C4-2B (cell line): ENCODE measurements around the gene UNK.

Experiments used
- ZFX ChIP-seq: fragments of 450-650 bp; IDR thresholded peaks from 2 replicates; pipeline ENCODE4 v1.6.1; 2017
- TF ChIP-seq, protein P1 (sequence below): fragments of 450-650 bp; conservative IDR thresholded peaks from 2 replicates; pipeline ENCODE4 v1.5.1; 2017; ENCODE audit warnings: mild to moderate bottlenecking

DNA sequence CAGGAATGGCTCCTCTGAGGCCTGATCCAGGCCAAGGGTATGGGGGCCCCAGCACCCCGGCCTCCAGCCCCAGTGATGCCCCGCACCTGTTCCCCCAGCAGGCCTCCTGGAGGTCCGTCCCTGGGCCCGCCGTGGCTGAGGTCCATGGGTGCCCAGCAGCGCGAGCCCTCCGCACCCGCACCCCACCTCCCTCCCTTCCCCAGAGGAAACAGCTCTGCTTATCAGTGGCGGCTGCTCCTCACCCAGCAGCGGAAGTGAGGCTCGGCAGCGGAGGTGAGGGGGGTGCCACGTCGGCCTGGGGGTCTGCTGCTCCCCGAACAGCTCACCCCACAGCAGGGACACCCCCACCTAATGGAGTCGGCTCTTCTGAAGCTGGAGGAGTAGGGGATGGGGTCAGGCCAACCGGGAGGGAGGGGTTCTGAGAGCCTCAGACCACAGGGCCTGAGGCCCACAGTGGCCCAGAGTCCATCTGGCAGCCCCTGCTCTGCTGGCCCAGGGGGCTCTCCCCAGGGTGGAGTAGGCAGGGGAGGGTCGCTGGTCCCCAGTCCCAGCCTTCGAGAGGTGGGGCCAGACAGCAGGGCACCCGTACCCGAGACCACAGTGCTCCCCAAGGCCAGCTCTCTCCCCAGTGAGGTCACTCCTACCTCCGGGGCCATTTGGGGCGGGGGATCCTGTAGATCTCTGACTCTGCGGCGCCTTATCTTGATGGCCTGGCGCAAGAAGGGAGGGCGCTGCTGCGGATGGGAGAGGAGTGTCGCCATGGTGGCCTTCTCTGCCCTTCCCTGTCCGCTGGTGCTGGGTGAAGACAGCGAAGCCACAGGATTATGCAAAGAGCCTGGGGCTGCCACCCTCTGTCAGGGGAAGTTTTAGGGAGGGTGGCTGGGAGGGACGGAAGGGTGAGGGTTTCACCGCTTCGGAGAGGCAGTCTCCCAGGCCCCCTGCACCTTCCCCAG lies 59.2 kb downstream of the UNK start, which contains the start of gene UNC13D:
- TF ChIP-seq, protein P1, sequence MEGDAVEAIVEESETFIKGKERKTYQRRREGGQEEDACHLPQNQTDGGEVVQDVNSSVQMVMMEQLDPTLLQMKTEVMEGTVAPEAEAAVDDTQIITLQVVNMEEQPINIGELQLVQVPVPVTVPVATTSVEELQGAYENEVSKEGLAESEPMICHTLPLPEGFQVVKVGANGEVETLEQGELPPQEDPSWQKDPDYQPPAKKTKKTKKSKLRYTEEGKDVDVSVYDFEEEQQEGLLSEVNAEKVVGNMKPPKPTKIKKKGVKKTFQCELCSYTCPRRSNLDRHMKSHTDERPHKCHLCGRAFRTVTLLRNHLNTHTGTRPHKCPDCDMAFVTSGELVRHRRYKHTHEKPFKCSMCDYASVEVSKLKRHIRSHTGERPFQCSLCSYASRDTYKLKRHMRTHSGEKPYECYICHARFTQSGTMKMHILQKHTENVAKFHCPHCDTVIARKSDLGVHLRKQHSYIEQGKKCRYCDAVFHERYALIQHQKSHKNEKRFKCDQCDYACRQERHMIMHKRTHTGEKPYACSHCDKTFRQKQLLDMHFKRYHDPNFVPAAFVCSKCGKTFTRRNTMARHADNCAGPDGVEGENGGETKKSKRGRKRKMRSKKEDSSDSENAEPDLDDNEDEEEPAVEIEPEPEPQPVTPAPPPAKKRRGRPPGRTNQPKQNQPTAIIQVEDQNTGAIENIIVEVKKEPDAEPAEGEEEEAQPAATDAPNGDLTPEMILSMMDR: no peak
- TF ChIP-seq ZFX: no peak
